ENCODE results near the gene C1QTNF9.
"Not testable (repeated sequence)": the region's sequence is repeated elsewhere in the genome, so short reads cannot be mapped to it uniquely, and the experiment has no call there.

Gene C1QTNF9

DNA sequence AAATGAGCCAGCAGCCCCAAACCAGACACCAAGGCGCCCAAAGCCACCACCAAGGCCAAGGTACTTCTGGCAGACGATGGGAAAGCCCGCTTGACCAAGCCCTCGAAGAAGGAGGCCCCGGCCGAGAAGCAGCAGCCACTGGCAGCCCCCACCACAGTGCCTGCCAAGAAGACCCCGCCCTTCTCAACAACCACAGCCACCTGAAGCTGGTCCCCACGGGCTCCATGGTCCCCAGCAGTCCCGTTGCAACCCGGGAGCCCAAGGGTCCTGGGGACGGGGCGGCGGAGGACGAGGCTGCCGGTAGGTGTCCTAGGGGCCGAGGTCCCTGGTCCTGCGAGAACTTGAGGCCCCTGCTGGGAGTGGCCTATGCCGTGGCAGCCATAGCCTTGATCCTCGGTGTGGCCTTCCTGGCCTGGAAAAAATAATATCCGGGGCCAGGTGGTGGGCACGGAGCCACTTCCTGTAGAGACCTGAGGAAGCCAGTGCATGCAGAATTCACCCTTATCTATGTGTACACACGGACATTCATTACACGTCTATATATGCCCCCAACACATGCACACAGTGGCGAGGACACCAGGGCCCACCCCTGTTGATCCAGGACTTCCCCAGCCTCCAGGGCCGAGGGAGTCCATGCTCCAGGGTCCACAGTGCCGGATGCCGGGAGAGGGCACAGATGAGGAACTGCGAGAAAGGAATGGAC is 13.8 kb downstream of the C1QTNF9 start:
- no peak for DNase-seq

- DNase-seq, result no peak
Measured at GRCh38 chr13:24323739-24324075, 14.3 kb downstream of the C1QTNF9 start.

- DNase-seq, result not testable (repeated sequence)
Measured at GRCh38 chr13:24327598-24327997, 18.2 kb downstream of the C1QTNF9 start.

GRCh38 chr13:24328145-24328544 is 18.8 kb downstream of the C1QTNF9 start:
- no peak for DNase-seq

GRCh38 chr13:24338721-24339120 is 29.3 kb downstream of the C1QTNF9 start:
- no peak for DNase-seq

DNA sequence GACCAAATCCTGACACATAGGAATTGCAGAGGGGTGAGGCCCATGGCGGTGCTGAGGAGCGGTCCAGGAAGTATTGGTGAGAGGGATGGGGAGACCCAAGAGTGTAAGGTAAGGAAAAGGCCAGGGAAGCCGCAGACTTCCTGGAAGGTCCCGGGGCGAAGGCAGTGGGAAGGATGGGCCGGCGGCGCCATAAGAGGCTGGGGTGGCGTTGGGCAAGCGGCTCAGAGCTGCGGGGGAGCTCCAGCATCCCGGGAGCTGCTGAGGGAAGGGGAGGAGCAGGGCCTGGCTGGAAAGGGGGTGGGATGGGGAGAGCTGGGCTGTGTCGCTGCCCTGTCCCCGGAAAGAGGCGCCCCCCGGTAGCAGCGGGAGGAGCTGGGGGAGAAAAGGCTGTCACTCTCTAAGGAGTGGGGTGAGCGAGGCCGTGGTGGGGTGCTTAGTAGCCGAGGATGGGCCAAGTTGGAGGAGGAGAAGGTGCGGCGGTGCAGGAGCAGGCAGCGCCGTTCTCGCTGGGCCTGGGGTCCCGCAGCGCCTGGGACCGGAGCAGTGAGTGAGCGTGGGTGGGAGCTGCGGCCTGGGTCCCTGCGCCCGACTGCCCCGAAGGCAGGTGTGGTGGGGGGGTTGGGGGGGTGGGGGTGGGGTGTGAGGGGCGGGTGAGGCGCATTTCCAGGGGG is 30.7 kb downstream of the C1QTNF9 start:
- no peak for DNase-seq

- DNase-seq, result no peak
Measured at GRCh38 chr13:24340608-24340955, 31.2 kb downstream of the C1QTNF9 start.

- DNase-seq, result no peak
Measured at GRCh38 chr13:24341439-24341838, 32.1 kb downstream of the C1QTNF9 start.

DNA sequence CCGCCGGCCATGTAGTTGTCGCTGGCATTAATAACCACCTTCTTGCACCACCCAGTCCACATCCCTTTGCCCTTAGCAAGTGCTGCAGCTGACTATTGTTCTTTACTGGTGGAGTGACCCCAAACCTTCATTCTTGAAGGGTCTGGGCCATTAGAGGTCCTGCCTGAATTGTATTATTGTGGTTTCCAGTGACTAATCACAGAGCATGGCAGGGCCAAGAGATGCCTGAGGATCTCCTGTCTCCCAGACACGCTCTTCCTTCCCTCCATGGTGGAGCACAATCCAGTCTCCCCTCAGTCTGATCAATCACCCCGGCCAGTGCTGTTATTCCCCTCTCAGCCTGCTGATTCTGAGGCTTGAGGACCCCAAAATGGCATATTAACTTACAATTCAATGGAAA is 39.0 kb downstream of the C1QTNF9 start:
- no peak for DNase-seq

DNA sequence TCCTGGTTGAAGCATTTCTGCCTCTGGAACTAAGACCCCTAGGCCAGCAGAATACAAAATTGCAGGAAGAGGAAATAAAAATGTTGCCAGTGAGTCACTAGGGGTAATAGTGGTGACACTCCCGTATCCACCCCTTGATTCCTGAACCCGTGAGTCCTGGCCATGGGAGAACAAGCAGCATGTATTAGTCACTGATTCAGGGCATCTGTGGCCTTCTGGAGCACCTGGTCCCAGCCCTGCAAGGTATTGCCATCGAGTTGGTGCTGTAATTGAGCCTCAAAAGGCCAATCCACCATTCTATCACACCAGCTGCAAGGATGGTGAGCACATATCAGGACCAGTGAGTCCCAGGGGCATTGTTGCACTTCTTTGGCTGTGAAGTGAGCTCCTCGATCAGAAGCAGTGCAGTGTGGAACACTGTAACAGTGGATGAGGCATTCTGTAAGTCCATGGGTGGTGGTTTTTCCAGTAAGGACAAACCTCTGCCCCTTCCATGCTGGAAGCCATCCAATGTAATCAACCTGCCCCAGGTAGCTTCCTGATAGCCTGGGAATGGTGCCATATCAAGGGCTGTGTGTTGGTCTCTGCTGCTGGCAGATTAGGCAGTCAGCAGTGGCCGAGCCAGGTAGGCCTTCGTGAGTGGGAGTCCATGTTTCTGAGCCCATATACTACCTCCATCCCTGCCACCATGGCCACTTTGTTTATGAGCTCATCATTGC is 39.6 kb downstream of the C1QTNF9 start:
- DNase-seq, result no peak

DNA sequence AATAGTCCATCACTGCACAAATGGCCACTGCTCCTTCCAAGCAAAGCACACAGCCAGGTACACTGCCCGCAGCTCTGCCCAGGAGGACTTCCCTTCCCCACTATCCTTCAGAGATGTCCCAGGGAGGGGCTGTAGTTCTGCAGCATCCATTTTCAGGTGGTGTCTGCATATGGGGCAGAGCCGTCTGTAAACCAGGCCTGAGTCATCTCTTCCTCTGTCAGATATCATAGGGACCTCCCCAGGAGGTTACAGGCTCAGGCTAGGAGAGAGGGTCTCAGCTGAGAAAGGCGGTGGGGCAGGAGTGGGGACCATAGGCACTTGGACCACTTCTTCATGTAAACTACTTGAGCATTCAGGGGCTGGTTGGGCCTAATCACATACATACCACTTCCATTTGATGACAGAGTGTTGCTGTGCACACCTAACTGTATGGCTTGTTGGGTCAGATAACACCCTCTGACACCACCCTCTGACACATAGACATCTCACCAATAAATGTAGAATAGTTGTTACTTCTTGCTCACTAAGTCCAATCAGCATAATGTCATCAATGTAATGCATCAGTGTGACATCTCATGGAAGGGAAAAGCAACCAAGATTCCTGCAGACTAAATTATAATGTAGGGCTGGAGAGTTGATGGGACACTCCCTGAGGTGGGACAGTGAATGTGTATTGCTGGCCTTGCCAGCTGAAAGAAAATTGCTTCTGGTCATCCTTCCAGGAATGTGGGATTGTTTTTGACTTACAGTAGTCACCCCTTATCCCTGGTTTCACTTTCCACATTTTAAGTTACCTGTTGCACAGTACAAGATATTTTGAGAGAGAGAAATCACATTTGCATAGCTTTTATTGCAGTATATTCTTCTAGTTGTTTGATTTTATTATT is 40.6 kb downstream of the C1QTNF9 start:
- DNase-seq, result not testable (repeated sequence)

- DNase-seq, result no peak
Measured at GRCh38 chr13:24351423-24351822, 42.0 kb downstream of the C1QTNF9 start.

DNA sequence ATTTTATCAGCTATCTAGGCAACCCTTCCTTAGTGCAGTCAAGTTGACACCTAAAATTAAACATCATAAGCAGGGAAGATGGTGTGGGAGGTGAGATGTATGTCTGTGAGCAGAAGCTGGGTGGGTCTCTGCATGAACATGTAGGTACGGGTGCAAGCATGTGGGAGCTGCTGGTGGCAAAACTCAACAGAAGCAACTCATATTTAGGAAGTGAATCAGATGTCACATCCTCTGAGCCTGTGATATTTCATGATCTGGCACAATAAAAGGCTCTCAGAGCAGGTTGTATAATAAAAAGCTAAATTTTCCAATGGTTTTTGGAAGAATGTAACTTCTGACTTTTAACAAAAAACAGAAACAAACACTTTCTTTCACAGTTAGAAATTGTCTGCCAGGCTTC is 44.4 kb downstream of the C1QTNF9 start:
- no peak for DNase-seq

- no peak for DNase-seq
Measured at GRCh38 chr13:24355103-24355502, 45.7 kb downstream of the C1QTNF9 start.

- DNase-seq, result no peak
Measured at GRCh38 chr13:24356270-24356669, 46.9 kb downstream of the C1QTNF9 start.

GRCh38 chr13:24356837-24357236 is 47.5 kb downstream of the C1QTNF9 start:
- DNase-seq, result no peak

DNA sequence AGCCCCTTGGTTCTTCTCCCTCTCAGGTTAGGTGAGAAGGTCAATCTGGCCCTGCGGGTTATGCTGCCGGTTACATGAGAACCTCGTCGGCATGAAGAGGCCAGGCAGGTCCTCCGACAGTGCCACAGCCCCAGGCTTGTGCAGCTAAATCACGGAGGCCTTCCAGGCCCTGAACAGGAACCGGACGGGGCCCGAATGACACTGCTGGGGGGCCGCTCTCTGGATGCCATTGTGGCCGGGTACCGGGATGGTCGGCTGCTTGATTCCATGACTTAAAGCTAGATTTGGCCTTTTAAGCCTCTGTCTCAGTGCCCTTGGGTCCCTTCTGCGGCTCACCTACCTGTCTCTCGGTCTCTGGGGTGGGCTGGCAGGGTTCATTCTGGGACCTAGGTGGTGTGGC is 48.4 kb downstream of the C1QTNF9 start:
- DNase-seq, result no peak

DNA sequence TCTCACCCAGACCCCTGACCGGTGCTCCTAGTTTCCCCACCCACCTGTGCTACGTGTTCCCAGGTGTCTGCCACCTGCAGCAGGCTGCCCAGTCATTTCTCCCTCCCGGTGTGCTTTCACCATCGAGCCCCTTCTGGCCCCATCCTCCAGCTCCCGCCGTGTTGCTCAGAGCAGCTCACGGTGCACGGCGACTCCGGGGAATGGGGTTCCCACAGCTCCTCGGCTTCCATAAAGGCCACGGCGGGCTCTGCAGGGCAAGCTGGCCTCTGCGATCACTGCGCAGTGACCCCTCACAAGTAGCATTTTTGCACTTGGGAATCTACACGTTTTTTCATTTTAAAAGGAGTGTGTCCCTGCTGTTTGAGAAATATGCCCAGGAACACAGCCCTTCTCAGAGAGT is 49.5 kb downstream of the C1QTNF9 start:
- DNase-seq, result not testable (repeated sequence)

GRCh38 chr13:24359252-24359651 is 49.9 kb downstream of the C1QTNF9 start:
- not testable (repeated sequence) for DNase-seq

DNA sequence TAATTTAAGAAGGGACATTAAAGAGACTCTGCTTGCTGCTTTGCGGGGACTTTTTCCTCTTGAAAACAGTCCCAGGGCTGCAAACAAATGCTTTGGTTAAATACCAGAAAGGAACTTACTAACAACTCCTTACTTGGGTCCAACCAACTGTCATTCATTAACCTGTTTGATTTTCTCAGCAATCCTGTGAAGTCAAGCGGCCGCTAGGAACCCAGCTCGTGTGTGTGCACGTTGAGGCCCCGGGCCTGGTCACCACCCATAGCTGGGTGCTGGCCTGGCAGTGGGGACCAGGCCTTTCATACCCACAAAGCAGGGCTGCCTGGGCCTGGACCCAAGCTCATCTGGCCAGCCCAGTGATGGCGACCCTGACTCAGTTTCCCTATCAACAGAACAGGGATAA is 50.7 kb downstream of the C1QTNF9 start:
- DNase-seq, result no peak

DNA sequence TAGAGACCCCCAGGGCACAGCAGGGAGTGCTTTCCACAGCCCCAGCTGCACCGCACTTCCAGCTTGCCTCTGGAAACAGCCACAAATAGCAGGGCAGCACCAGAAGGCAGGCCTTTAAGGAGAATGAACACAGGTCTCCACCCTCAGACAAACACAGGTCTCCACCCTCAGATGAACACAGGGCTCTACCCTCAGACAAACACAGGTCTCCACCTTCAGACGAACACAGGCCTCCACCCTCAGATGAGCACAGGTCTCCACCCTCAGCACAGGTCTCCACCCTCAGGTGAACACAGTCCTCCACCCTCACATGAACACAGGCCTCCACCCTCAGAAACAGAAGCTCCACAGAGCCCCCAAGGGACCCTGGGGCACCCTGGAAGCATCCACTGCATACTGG is 51.7 kb downstream of the C1QTNF9 start:
- DNase-seq, result no peak

GRCh38 chr13:24361852-24362366 is 52.5 kb downstream of the C1QTNF9 start:
- DNase-seq, result no peak

DNA sequence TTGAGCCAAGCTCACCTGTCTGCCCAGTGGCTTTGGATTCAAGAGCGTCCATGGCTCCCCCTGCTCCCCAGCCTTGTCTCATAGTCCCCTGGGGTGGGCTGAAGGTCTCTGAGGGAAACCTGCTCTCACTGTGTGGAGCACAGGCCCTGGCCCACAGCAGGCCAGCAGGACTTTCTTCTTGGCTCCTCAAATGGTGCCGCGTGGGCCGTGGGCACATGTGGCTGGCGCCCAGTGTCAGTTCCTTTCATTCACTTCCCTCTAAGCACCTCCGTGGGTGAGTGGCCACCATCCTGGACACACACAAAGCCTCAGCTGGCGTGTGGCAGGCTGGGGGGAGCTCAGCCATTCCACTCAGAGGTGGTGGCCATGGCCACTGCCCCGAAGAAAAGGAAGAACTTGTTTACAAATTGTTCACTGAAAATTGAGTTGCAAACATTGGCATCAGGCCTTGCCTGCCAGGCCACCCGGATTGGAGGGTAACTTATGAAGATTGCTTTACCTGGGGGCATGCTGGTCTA is 53.1 kb downstream of the C1QTNF9 start:
- no peak for DNase-seq
